CD4-positive, alpha-beta T cell treated with Interleukin-17A for 1 hour (primary cell): ENCODE measurements around the gene CNIH3.

Experiments used
- DNase-seq: peaks from one replicate; pipeline ENCODE4 v3.0.0-alpha.2; 2020

Gene CNIH3

GRCh38 chr1:224782281-224783000 lies 166.3 kb downstream of the CNIH3 start:
- DNase-seq: no peak

GRCh38 chr1:224783006-224783651 lies 167.0 kb downstream of the CNIH3 start:
- no peak for DNase-seq

- no peak for DNase-seq
These were observed 168.3 kb downstream of the CNIH3 start for GRCh38 chr1:224784265-224785039.

GRCh38 chr1:224785040-224785328 lies 168.9 kb downstream of the CNIH3 start:
- DNase-seq: no peak

- no peak for DNase-seq
These were observed 169.5 kb downstream of the CNIH3 start for GRCh38 chr1:224785622-224786021.

GRCh38 chr1:224786533-224787250 lies 170.6 kb downstream of the CNIH3 start:
- no peak for DNase-seq

- DNase-seq: no peak
These were observed 173.2 kb downstream of the CNIH3 start for GRCh38 chr1:224789311-224789710.
